Esophagus (tissue), 2 donors: ENCODE results near the gene ABAT. TPM values are rescaled to one million over a fixed set of nuclear protein-coding genes. Genes with fewer than 3 reads are reported as not detected.

Source experiments
- H3K27ac ChIP-seq, 2 donors: one replicate each; pipeline ENCODE4 v1.5.1; 2013; ENCODE audit warnings: low read depth in 2 of 2, mild to moderate bottlenecking in 2 of 2, inconsistent platforms in 1 of 2, low read length in 1 of 2, moderate library complexity in 1 of 2
- H3K27me3 ChIP-seq, 2 donors: one replicate each; pipeline ENCODE4 v1.6.1; 2013; ENCODE audit warnings: low read length in 2 of 2, control low read depth in 1 of 2, mild to moderate bottlenecking in 1 of 2; ENCODE audit not compliant: insufficient read depth in 2 of 2, control insufficient read depth in 1 of 2
- H3K36me3 ChIP-seq, 2 donors: one replicate each; pipeline ENCODE4 v1.6.1; 2013; ENCODE audit warnings: low read length in 1 of 2; ENCODE audit not compliant: control insufficient read depth in 2 of 2, insufficient read depth in 2 of 2
- H3K4me1 ChIP-seq, 2 donors: one replicate each; pipeline ENCODE4 v1.6.1; 2013; ENCODE audit warnings: low read length in 1 of 2; ENCODE audit not compliant: control insufficient read depth in 2 of 2, insufficient read depth in 2 of 2
- H3K4me3 ChIP-seq, 2 donors: one replicate each; pipeline ENCODE4 v1.5.1; 2013; ENCODE audit warnings: low read length in 2 of 2, mild to moderate bottlenecking in 2 of 2, low read depth in 1 of 2, moderate library complexity in 1 of 2
- H3K9me3 ChIP-seq, 2 donors: one replicate each; pipeline ENCODE4 v1.6.1; 2013; ENCODE audit warnings: mild to moderate bottlenecking in 2 of 2, low read depth in 1 of 2, low read length in 1 of 2, moderate library complexity in 1 of 2; ENCODE audit not compliant: control insufficient read depth in 2 of 2, insufficient read depth in 1 of 2
- WGBS, 2 donors: extraction: QIAGEN DNeasy Blood & Tissue Kit; methylation state at CpG; one replicate each; pipeline ENCODE4 v1.1.7; 2013; 5-methylcytosine and 5-hydroxymethylcytosine counted together
- polyA plus RNA-seq, 2 donors: library from polyadenylated mRNA; stranded (reverse); fragments of 200-250 nt; gene quantifications; one replicate each; pipeline ENCODE4 v1.2.3, GENCODE V29; 2013
- donor health status: healthy with polysubstance abuse.
- donor health status: Bipolar disorder and iron deficiency.

The ABAT gene
- polyA plus RNA-seq, 2 donors = 4.6 to 9.5 TPM

DNA sequence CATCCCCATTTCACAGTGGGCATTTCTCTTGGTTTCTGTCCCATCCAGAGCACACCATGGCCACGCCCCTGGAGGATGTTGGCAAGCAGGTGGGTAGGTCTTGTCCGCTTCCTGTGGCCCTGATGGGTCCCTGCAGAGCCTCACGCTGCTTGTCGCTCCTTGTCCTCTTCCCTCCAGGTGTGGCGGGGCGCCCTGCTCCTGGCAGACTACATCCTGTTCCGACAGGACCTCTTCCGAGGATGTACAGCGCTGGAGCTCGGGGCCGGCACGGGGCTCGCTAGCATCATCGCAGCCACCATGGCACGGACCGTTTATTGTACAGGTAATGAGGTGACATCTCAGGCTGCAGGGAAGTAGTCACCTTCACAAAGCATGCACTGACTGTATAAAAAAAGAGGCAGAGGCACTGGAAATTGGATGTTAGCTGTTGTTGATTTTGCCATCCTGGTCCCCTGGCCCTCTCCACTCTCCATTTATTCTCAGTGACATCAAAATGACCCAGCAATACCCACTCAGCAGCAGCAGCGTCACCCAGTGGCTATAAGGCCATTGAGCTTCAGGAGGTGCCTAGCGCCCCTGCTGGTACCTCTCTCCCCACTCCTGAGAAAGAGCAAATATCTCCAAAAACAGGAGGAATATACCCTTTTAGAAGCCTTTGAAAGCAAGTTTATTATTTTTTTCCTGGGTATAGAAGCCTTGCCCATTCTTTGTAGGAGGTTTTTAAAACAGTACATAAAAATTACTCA is 39.3 kb upstream of the ABAT start:
- Histone ChIP-seq H3K36me3 (peaks cover 9 to 52% of the 10 kb centered on the region in 2 donors), H3K27me3 (no peaks in the 10 kb centered on the region), H3K27ac (no peak overlapping the region), H3K4me1 (no peaks in the 10 kb centered on the region), H3K9me3 (no peaks in the 10 kb centered on the region), H3K4me3 (no peak overlapping the region)
- WGBS, 2 donors = 82 to 83% methylated on average over 18 of the region's 18 CpGs

DNA sequence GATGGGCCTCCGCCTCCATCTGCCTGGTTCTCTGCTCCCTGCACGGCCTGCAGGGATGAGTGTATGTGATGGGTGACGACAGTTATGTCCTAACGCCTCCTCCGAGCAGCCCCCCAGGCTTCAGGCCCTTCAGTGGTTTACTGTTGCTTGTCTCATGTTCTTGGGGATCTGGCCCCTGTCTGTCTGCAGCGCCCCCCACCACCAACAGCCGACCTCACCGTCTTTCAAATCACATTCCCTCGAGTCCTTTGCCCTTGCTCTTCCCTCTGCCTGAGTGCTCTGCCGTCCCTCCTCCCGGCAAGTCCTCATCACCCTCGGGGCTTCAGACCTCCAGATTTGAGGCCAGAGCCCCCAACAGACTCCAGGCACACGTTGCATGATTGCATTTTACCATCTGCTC is 34.7 kb upstream of the ABAT start:
- Histone ChIP-seq H3K4me3 (no peak overlapping the region), H3K9me3 (no peaks in the 10 kb centered on the region), H3K27ac (no peak overlapping the region), H3K27me3 (no peaks in the 10 kb centered on the region), H3K36me3 (peaks cover 4 to 63% of the 10 kb centered on the region in 2 donors), H3K4me1 (no peaks in the 10 kb centered on the region)
- WGBS, 2 donors = 78% methylated on average over 13 of the region's 13 CpGs

DNA sequence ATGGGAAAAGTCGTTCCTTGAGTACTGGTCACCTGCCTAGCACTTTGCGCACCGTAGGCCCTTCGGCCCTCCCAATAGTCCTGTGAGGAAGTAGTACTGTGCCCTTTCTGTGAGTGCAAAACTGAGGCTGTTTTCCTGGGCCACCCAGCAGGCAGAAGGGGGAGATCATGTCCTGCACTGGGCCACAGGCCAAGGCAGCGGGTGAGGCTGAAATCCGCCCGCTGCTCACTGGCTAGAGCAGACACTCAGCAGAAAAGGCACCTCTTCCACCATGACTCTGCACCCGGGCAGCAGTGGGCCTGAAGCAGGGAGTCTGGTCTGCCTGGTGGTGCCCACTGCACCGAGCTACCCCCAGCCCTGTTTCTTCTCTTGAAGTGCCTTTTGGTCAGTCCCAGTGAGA is 32.7 kb upstream of the ABAT start:
- WGBS, 2 donors = 65 to 75% methylated on average over 9 of the region's 9 CpGs
- peaks cover 4 to 64% of the 10 kb centered on the region in 2 donors for H3K36me3 ChIP-seq
- no peak overlapping the region for H3K27ac ChIP-seq
- no peak overlapping the region for H3K4me3 ChIP-seq
- H3K4me1 ChIP-seq = peaks cover 0 to 2% of the 10 kb centered on the region in 2 donors
- H3K9me3 ChIP-seq = no peaks in the 10 kb centered on the region
- no peaks in the 10 kb centered on the region for H3K27me3 ChIP-seq

DNA sequence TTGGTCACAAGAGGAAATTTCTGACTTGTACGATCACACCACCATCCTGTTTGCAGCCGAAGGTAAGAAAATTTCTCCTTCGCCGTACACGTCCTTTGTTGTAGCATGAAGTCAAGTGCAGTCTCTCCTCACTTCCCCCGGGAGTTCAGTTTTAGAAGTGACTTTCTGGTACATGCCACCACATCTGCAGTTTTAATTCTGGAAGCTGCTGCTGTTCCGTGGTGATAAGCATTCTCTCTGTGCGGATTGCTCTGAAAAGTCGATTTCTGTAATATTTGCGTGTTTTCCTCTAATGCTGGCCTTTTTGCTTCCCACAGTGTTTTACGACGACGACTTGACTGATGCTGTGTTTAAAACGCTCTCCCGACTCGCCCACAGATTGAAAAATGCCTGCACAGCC is 32.3 kb upstream of the ABAT start:
- Histone ChIP-seq H3K27me3 (no peaks in the 10 kb centered on the region), H3K36me3 (peaks cover 4 to 67% of the 10 kb centered on the region in 2 donors), H3K4me1 (peaks cover 0 to 2% of the 10 kb centered on the region in 2 donors), H3K4me3 (no peak overlapping the region), H3K9me3 (no peaks in the 10 kb centered on the region), H3K27ac (no peak overlapping the region)
- WGBS, 2 donors = 86 to 89% methylated on average over 16 of the region's 16 CpGs

DNA sequence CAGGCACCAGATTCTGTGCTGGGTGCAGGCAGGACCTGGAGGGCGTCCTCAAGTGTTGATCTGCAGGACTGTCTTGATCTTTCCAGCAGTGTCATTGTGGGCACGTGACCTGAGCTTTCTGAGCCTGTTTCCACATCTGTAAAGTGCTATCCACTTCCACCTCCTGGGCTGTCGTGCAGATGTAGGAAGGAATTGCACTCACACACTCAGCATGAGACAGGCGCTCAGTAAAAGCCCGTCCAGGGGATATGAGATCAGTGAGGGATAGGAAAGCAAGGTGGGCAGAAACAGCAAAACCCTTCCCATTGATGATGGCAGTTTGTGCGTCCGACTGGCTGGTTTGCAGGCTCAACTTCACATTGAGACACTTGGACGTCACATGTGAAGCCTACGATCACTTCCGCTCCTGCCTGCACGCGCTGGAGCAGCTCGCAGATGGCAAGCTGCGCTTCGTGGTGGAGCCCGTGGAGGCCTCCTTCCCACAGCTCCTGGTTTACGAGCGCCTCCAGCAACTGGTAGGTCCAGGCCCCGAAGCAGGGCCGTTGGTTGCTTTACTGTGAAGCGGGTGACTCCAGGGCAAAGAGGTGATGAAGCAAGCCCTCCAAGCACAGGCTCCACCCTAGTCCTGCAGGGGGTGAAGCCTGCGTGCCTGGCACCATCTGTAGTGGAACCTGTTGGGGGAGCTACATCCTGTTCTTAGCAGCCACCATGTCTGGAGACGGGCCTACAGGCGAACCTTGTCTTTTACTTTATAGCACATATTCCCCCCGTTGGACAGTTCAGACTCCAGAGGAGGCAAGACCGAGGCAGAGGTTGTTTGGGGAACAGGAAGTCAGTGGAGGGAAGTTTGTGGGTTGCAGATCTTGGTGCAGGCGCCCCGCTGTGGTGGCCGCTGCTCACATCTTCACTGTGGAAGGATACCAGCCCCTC is 29.9 kb upstream of the ABAT start:
- Histone ChIP-seq H3K4me1 (peaks cover 0 to 2% of the 10 kb centered on the region in 2 donors), H3K9me3 (no peaks in the 10 kb centered on the region), H3K27me3 (no peaks in the 10 kb centered on the region), H3K36me3 (peaks cover 8 to 60% of the 10 kb centered on the region in 2 donors), H3K27ac (peak overlapping the region in 1 of 2 donors; percentile 3), H3K4me3 (no peak overlapping the region)
- 79% methylated on average over 29 of the region's 29 CpGs for WGBS, 2 donors

DNA sequence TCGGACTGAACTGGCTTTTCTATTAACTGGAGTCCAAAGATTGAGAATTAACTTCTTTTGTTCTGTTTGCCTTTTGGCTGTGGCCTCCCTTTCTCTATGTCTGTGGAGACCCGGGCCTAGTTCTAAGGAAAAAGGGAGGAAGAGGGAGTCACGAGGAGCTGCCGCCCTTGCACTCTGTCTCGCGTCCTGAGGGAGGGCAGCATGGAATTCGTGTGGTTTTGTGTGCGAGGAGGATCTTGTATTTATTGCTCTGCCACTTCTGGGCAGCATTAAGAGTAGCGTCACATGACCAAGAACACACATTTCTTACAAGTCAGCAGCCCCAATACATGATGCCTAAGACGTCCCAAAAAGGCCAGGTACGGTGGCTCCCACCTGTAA is 29.3 kb upstream of the ABAT start:
- Histone ChIP-seq H3K36me3 (peaks cover 8 to 54% of the 10 kb centered on the region in 2 donors), H3K27ac (no peak overlapping the region), H3K9me3 (no peaks in the 10 kb centered on the region), H3K4me1 (peaks cover 0 to 2% of the 10 kb centered on the region in 2 donors), H3K27me3 (no peaks in the 10 kb centered on the region), H3K4me3 (no peak overlapping the region)
- 77 to 79% methylated on average over 11 of the region's 11 CpGs for WGBS, 2 donors

DNA sequence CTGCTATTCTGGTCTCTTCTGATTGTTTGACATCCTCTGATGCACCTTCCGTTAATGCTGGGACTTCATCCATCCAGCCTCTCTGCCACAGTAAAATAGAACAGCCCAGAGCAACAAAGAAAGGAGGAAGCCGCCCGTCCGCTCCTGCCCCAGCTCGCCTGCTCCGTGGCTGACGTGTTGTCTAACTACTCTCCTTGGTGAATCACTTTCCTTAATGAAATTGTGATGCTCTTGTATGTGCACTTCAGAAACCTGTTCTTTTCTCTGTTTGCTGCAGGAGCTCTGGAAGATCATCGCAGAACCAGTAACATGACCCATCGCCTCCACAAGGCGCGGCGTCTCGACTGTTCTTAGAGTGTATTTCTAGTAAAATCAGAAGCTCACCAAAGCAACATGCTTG is 28.6 kb upstream of the ABAT start:
- peaks cover 8 to 51% of the 10 kb centered on the region in 2 donors for H3K36me3 ChIP-seq
- no peaks in the 10 kb centered on the region for H3K27me3 ChIP-seq
- H3K27ac ChIP-seq = no peak overlapping the region
- no peak overlapping the region for H3K4me3 ChIP-seq
- no peaks in the 10 kb centered on the region for H3K9me3 ChIP-seq
- H3K4me1 ChIP-seq = peaks cover 0 to 2% of the 10 kb centered on the region in 2 donors
- WGBS, 2 donors = 67 to 75% methylated on average over 13 of the region's 13 CpGs

DNA sequence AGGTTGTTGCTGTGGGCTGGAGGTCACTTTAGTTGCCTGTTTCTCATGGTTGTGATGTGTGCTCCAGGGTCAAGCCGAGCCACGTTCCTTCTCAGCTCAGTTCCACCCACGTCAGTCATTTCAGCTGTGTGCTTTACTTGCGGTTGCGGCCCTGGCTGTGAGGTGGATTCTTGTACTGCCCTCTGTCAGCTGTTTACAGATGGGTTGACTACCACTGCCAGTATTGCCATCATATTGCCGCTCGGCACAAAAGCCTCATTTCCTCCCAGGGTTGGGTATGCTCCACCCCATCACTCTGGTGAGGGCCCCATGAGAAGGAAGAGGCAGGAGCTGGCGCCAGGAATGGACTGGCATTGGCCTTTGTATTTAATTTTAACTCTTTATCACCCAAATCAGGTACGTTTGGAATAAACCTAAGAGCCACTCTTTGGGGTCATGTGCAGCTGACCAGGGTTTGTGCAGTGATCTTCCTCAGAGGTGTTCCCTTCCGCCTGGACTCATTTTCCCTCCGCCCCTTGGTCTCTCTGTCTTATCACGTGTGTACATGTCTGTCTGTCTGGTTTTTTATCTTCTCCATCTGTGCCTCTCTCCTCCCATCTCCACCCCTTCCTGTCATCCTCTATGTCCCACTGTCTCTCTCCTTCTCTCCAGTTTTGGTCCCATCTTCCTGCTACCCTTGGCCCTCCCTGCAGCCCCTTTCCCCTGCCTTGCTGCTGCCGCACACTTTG is 27.9 kb upstream of the ABAT start:
- Histone ChIP-seq H3K27ac (no peak overlapping the region), H3K4me1 (peaks cover 0 to 2% of the 10 kb centered on the region in 2 donors)
- 75 to 86% methylated on average over 13 of the region's 13 CpGs for WGBS, 2 donors

DNA sequence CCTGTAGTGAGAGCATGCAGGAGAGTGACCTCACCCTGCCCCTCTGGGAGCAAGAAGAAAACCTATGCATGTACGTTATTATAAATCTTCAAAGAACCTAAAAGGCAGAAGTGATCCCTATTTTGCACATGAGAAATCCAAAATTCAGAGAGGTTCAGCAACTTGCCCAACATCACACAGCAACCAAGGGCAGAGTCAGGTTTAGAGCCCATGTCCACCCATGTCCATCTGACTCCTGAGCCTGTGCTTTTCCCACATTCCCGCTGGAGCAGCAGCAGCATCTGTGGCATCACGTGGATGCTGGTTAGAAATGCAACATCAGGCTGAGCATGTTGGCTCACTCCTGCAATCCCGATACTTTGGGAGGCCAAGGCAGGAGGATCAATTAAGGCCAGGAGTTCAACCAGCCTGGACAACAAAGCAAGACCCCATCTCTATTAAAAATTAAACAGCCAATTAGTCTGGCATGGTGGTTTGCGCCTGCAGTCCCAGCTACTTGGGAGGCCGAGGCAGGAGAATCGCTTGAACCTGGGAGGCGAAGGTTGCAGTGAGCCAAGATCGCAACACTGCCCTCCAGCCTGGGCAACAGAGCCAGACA is 26.6 kb upstream of the ABAT start:
- H3K4me3 ChIP-seq = no peak overlapping the region
- WGBS, 2 donors = 75 to 77% methylated on average over 9 of the region's 9 CpGs
- peaks cover 0 to 2% of the 10 kb centered on the region in 2 donors for H3K4me1 ChIP-seq
- H3K27me3 ChIP-seq = no peaks in the 10 kb centered on the region
- peaks cover 4 to 32% of the 10 kb centered on the region in 2 donors for H3K36me3 ChIP-seq
- no peak overlapping the region for H3K27ac ChIP-seq
- no peaks in the 10 kb centered on the region for H3K9me3 ChIP-seq

More for the DNA sequence above, 27.9 kb upstream of the ABAT start:
- Histone ChIP-seq H3K9me3 (no peaks in the 10 kb centered on the region), H3K4me3 (no peak overlapping the region), H3K27me3 (no peaks in the 10 kb centered on the region), H3K36me3 (peaks cover 8 to 45% of the 10 kb centered on the region in 2 donors)
